GM18867 (cell line): ENCODE measurements around the gene SNX14.
"Not testable (repeated sequence)": the region's sequence is repeated elsewhere in the genome, so short reads cannot be mapped to it uniquely, and the experiment has no call there.

ENCODE experiments used
- ATAC-seq: cut with Tn5 transposase; IDR thresholded peaks from one replicate; pipeline ENCODE4 v1.9.1; 2021; ENCODE audit warnings: mild to moderate bottlenecking, moderate library complexity; ENCODE audit not compliant: unreplicated experiment

Gene SNX14

DNA sequence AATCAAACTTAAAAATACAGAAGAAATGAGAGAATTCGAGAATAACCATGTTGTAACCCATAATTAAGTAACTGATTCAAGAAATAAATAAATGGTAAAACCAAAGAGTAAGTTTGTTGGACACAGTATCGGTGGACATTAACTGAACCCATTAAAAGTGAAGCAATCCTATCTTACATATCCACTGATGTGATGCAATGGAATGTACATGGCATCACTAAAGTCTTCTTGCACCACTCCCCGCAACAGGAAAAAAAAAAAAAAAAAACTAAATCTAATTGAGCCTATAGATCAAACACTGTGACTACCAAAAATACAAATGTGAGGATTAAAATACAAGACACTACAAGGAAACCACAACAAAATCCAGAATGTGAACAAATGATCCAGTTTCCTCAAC, 7.9 kb downstream of the SNX14 start:
- ATAC-seq = no peak

- ATAC-seq = not testable (repeated sequence)
Measured at GRCh38 chr6:85582832-85583231, 10.8 kb downstream of the SNX14 start.

- no peak for ATAC-seq
Measured at GRCh38 chr6:85581572-85581971, 12.1 kb downstream of the SNX14 start.

GRCh38 chr6:85580878-85581267, 12.8 kb downstream of the SNX14 start:
- ATAC-seq = peak; percentile 73

- ATAC-seq = peak; percentile 16
Measured at GRCh38 chr6:85580118-85580877, 13.4 kb downstream of the SNX14 start.

GRCh38 chr6:85579581-85579980, 14.1 kb downstream of the SNX14 start:
- no peak for ATAC-seq

- ATAC-seq = no peak
Measured at GRCh38 chr6:85576476-85576875, 17.2 kb downstream of the SNX14 start.

DNA sequence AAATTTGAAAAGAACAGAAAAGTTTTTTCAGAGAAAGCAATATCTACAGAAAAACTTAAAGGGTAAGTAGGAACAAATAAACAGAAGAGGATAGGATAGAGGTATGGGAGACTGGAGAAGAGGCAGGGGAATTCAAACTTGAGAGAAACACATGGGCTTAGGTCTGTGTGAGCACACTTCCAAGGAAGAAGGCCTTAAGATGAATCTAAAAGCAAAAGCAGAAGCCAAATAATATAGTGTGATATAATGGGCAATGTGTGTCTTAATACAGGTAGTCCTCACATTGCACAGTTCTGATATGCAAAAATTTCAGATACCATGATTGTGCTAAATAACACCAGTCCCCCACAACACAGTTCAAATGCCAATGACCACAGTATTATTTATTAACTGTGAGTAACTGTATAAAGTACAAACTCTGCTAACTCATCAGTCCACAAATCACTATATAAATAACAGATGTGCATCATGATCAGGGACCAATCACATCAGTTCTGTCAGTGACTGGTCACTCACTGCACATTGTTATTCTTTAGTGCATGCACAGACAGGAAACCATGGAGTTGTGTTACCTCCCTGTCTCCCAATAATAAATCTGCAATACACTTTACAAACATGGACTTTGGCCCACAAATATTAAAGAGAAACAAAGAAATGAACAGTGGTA, 18.6 kb downstream of the SNX14 start:
- ATAC-seq = no peak

GRCh38 chr6:85569323-85569722, 24.3 kb downstream of the SNX14 start:
- no peak for ATAC-seq

DNA sequence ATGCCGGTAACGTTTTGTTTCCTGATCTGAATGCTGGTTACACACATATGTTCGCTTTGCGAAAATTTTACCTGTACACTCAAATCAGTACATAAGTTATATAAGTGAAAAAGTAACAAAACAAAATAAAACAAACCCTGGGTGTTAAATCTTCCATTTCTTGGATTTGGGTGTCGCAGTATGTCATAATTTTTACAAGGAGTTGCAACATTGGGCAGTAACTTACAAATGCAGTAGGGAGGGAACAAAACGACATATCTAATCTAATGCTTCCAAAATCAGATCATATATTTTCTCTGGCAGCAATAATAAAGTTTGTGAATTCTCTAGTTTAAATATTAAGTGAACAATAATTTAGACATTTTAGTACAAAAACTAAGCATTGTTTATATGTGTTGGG, 25.2 kb downstream of the SNX14 start:
- no peak for ATAC-seq

DNA sequence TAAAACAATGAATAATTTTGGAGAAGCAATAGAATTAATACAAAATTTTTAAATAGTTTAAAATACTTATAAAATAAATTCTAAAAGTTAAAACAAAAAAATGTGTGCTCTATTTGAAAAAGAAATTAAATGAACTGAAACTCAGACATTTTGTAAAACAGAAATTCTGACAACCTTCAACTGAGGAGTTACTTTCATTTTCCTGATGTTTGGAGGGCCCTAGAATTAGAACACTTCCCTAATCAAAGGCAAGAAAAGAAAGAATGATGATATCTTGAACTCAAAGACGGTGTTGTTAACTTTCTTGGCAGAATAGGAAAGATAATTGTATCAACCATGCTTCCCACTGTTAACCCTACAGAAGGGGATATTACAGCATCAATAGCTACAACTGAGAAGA, 27.9 kb downstream of the SNX14 start:
- peak; percentile 40 for ATAC-seq

GRCh38 chr6:85564223-85564622, 29.4 kb downstream of the SNX14 start:
- not testable (repeated sequence) for ATAC-seq

DNA sequence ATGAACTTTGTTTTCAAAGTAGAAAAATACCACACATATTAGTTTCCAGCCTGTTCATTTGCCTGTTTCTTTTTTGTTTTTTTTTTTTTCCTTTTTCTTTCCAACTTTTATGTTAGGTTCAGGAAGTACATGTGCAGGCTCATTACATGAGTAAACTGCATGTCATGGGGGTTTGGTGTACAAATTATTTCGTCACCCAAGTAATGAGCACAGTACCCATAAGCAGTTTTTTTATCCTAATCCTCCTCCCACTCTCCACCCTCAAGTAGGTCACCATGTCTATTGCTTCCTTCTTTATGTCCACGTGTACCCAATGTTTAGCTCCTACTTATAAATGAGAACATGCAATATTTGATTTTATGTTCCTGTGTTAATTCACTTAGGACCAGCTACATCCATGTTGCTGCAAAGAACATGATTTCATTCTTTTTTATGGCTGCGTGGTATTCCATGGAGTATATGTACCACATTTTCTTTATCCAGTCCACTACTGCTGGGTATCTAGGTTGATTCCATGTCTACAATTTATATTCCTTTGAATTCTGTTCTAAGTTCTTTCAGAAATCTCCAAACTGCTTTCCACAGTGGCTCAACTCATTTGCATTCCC, 31.8 kb downstream of the SNX14 start:
- ATAC-seq = no peak

DNA sequence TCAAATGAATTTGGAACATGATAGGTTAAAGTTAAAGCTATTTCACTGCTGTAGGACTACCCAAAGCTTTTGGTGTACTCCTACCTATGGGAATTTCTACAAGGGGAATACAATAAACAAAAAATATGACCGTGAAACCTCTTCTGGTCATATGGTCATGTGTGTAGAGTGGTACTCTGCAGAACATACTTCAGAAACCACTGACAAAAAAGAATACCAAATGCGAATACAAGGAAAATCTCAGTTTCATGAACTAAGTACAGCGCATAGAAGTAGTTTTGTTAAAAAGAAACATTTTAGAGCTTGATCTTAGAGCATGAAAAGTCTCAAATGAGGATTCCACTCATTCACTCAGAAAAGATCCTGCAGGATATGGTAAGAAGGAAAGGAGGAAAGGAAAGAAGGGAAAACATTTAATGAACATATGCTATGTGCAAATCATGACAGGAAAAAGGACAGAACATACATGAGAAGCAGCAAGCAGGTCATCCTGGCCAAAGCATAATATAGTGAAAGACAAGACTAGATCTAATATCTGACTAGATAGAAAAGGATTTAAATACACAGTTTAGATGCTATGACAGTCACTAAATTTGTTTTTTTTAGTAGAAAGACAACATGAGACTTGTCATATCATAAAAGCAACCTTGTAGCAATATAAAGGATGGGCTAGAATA, 36.5 kb downstream of the SNX14 start:
- no peak for ATAC-seq

DNA sequence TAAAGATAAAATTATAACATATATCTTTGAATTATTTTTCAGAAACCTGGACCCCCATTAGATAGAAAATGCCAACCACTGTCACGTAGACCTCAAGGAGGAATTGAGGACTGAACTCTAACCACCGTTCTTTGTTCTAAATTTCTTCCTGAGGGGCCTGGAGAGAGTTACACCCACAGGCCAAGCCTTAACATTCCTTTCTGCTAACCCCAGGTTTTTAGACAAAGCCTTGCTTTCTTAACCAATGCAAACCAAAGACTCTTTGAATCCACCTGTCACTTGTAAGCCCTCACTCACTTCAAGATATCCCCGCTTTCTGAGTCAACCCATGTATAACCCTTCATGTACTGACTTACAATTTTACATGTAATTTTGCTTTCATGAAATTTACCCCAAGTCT, 41.0 kb downstream of the SNX14 start:
- ATAC-seq = no peak

DNA sequence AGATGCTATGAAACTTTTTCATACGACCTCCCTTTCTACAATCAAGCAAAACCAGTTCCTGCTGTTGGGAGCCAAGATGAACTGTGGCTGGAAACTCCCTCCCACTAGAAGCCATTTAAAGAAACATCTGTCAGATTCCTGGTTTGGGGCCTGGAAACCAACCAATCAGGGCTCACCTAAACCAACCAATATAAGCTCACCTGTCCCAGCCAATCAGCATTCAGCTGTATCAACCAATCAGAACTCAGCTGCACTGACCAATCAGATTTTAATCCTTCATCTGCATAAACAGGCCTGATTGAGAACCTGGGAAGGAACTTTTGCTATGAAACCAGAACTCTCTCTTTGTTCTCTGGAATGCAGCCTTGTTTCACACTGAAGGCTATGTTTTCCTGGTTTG, 42.4 kb downstream of the SNX14 start:
- ATAC-seq = no peak

- ATAC-seq = no peak
Measured at GRCh38 chr6:85547719-85548118, 45.9 kb downstream of the SNX14 start.

GRCh38 chr6:85544776-85545175, 48.9 kb downstream of the SNX14 start:
- ATAC-seq = no peak

GRCh38 chr6:85537055-85537494, 56.6 kb downstream of the SNX14 start:
- ATAC-seq = no peak

GRCh38 chr6:85524281-85524680, 69.4 kb downstream of the SNX14 start:
- ATAC-seq = not testable (repeated sequence)

- no peak for ATAC-seq
Measured at GRCh38 chr6:85516168-85516567, 77.5 kb downstream of the SNX14 start.
